GM19193 (cell line): ENCODE measurements around the gene PATJ.

Source experiments
- POLR2A ChIP-seq: IDR thresholded peaks from 4 replicates; pipeline ENCODE4 v1.6.1; 2011; ENCODE audit not compliant: insufficient read depth, insufficient read length; ENCODE audit errors: extremely low read depth

Gene PATJ

DNA sequence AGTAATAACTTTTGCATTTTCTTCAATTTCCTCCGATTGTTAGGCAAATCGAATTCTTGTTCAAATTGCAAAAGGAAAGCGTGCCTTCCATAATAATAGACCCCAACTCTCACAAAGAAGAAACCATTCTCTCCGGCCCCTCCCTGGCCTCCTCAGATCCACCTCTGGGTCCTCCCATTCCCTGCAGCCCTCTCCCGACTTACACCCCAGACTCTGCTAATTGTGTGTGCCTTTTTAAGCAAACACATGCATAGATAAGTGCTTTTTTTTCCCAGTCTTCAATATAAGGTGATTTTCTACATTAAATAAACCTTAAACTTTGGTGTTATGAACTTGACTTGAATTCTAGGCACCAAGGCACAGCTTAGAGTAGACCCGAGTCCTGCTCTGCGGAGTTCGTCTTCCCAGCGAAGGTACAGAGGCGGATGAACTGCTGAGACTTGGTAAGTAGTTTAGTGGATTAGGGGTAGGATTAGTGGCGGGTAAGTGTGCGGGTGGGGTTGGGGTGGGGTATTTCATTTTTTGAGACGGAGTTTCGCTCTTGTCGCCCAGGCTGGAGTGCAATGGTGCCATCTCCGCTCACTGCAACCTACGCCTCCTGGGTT, 453.9 kb downstream of the PATJ start:
- no peak for TF ChIP-seq POLR2A

DNA sequence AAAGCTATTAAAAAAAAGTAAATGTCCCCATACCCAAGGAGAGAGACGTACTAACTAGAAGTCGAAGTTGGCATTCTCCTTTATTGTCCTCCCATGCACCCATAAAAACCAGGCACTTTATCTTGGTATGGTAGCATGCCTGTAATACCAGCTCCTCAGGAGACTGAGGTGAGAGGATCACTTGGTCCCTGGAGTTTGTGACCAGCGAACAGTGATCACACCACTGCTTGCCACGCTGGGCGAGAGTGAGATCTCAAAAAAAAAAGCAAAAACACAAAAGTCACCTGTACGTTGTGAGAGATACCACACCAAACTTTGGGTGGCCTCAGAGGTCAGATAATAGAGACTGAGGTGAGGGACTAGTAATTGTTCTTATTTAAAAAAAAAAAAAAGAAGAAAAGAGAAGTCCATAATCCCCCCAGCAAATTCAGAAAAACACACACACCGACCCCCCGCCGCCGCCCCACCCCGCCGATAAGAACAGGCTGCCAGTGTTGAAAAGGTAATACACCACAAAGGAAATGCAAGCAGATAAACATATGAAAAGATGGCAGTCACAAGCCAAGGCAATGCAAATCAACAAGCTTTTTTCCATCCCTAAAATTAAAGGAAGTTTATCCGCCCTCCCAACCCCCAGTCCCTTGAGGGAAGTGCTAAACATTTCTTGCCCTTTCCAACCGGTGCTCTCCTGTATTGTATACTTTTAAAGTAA, 455.9 kb downstream of the PATJ start:
- no peak for TF ChIP-seq POLR2A

DNA sequence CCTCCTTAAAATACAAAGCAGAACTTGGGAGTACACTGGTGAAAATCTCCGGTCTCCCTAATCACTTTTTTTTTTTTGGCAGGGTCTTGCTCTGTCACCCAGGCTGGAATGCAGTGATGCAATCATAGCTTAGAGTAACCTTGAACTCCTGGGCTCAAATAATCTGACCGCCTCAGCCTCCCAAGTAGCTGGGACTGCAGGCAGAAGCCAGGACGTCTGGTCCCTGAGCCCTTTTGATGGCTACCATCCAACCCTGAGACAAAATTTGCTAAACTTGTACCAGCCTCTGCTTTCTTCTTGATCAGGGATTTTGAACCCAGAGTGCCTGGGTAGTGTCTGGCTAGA, 456.5 kb downstream of the PATJ start:
- no peak for TF ChIP-seq POLR2A

DNA sequence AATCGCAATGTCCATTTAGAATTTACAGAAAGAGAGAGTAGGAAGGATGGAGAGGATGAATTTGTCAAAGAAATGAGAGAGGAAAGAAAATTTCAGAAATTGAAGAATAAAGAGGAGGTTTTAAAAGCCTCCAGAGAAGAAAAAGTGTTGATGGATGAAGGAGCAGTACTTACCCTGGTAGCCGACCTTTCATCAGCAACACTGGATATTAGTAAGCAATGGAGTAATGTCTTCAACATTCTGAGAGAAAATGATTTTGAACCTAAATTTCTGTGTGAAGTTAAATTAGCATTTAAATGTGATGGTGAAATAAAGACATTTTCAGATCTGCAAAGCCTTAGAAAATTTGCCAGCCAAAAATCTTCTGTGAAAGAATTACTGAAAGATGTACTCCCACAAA, 464.9 kb downstream of the PATJ start:
- TF ChIP-seq POLR2A, result no peak

DNA sequence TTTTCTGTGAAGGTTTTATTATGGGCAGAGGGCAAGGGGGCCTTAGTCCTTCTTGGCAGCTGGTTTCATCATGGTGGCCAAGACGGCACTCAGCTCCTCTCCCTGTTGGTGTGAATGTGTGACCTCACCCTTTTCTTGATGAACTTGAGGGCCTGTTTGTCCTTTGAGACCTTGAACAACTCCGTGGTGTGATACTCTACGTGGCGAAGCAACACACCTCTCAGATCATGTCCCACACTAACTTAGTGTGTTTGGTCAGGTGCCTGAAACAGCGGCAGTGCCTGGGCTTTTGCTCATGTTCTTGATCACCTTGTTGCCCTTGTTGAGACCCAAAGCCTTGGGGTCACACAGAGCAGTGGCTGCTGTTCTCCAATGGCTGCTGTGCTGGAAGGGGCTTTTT, 465.8 kb downstream of the PATJ start:
- no peak for TF ChIP-seq POLR2A

DNA sequence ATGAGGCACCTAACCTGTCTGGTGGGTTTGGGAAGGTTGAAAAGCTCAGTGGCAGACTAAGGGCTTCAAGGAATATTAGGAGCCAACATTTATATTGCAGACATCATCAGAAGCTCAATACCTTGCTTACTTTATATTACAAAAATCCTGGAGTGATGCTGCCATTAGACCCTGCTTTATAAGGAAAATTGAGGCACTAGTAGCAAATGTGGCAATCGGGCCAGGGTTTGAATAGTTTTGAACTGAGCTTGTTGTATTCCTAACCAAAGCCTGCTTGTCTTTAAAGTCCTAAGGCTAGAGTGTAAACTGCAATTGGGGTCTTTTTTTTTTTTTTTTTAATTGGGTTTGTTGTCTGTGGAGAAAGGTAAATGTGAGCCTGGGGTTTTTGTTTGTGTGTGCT, 466.7 kb downstream of the PATJ start:
- TF ChIP-seq POLR2A, result no peak

DNA sequence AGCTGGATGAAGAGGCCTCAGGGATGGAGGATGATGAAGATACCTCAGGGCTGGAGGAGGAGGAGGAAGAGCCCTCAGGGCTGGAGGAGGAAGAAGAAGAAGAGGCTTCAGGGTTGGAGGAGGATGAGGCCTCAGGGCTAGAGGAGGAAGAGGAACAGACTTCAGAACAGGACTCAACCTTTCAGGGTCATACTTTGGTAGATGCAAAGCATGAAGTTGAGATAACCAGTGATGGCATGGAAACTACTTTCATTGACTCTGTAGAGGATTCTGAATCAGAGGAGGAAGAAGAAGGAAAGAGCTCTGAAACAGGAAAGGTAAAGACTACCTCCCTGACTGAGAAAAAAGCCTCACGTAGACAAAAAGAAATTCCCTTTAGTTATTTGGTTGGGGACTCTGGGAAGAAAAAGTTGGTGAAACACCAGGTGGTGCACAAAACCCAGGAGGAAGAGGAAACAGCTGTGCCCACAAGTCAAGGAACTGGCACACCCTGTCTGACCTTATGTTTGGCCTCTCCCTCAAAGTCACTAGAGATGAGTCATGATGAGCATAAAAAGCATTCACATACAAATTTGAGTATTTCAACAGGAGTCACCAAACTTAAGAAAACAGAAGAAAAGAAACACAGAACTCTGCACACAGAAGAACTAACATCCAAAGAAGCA, 467.8 kb downstream of the PATJ start:
- no peak for TF ChIP-seq POLR2A

DNA sequence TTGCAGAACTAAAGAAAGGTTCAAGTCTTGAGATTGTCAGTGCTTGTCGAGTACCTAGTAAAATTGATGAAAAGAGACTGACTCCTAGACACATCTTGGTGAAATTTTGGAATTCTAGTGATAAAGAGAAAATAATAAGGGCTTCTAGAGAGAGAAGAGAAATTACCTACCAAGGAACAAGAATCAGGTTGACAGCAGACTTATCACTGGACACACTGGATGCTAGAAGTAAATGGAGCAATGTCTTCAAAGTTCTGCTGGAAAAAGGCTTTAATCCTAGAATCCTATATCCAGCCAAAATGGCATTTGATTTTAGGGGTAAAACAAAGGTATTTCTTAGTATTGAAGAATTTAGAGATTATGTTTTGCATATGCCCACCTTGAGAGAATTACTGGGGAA, 468.7 kb downstream of the PATJ start:
- no peak for TF ChIP-seq POLR2A

DNA sequence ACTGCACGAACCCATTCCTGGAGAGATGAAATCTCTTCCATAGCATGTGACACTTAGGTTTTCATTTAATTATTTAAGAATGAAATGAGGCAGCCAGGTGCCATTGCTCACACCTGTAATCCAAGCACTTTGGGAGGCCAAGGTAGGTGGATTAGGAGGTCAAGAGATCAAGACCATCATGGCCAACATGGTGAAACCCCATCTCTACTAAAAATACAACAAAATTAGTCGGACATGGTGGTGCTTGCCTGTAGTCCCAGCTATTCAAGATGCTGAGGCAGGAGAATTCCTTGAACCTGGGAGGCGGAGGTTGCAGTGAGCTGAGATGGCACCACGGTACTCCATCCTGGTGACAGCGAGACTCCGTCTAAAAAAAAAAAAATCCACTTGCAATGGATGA, 470.1 kb downstream of the PATJ start:
- no peak for TF ChIP-seq POLR2A

DNA sequence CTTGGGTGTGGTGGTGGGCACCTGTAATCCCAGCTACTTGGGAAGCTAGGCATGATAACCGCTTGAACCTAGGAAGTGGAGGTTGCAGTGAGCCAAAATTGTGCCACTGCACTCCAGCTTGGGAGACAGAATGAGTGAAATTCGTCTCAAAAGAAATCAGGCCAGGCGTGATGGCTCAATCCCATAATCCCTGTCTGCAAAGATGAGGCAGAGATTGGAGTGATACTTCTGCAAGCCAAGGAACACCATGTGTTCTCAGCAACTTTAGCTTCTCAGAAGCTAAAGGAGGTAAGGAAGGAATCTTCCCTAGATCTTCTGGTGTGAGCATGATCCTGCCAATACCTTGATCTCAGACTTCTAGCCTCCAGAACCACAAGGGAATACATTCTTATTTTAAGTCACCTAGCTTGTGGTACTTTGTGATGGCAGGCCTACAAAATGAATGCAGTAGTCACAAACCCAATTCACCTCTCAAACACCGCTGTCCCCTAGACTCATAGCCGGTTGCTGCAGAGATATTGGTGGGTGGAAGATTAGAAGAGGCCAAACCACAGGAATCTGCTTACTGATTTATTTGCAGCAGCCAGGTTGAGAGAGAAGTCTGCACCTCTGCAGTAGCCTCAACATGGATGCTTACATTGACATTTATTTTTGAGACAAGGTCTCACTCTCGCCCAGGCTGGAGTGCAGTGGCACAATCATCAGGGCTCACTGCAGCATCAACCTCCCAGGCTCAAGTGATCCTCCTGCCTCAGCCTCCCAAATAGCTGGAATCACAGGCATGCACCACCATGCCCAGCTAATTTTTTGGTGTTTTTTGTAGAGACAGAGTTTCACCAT, 471.0 kb downstream of the PATJ start:
- no peak for TF ChIP-seq POLR2A

DNA sequence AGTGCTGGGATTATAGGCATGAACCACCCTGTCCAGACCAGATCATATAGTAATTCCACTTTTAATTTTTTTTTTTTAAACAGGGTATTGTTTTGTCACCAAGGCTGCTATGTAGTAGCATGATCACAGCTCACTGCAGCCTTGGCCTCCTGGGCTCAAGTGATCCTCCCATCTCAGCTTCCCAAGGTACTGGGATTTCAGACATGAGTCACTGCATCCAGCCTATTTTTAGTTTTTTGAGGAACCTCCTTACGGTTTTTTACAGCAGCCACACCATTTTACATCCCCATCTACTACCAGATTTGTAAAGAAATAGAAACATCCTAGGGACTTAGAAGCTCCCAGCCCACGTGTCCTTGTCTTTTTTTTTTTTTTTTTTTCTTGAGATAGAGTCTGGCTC, 476.3 kb downstream of the PATJ start:
- TF ChIP-seq POLR2A, result no peak

DNA sequence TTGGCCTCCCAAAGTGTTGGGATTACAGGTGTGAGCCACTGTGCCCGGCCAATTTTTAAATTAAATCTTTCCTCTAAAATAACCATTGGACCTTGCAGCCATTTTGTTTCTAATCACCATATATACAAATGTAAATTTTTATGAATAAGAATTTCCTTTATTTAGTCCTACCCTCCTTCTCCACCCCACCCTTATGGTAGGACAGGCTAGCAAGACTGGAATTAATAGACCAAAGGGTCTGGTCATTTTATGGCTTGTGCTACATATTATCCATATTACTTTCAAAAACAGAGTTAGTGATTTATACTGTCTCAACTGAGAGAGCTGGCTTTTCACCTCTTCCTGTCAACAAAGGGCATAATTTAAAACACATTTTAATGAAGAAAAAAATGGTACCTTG, 478.9 kb downstream of the PATJ start:
- TF ChIP-seq POLR2A, result no peak

DNA sequence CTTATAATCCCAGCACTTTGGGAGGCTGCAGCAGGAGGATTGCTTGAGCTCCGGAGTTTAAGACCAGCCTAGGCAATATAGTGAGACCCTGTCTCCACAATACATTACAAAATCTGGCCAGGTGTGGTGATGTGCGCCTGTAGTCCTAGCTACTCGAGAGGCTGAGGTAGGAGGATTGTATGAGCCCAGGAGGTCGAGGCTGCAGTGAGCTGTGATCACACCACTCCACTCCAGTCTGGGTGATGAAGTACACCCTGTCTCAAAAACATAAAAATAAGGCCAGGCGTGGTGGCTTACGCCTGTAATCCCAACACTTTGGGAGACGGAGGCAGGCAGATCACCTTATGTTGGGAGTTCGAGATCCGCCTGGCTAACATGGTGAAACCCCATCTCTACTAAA, 480.0 kb downstream of the PATJ start:
- TF ChIP-seq POLR2A, result no peak

DNA sequence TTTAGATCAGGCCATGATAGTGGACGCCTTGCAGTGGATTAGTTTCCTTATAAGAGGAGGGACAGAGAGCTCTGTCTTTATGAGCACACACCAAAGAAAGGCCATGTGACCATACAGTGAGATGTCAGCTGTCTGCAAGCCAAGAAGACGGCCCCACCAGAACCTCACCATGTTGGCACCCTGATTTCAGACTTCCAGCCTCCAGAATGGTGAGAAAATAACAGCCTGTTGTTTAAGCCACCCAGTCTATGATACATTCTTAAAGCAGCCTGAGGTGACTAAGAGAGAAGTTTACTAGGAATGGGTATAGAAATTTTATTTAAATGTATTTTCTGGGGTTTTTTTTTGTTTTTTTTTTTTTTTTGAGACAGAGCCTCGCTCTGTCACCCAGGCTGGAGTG, 481.9 kb downstream of the PATJ start:
- TF ChIP-seq POLR2A, result no peak

DNA sequence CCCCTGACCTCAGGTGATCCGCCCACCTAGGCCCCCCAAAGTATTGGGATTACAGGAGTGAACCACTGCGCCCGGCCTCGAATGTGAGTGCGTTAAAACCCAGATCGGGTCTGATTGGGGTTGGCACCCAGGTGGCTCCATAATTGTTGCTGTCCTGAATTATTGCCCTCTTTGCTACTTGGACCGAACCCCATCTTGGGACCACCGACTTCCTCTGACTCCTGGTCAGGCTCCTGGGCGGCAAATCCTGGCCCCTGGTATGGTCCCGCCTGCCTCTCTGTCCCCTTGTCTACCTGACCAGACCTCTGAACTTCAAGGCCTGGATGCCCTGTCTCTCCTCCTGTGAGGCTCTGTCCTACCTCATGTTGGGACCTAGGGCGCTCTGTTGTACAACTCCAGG, 485.2 kb downstream of the PATJ start:
- no peak for TF ChIP-seq POLR2A
